Peyer's patch (tissue), 4 donors: ENCODE data around the gene CLMP. TPM values are rescaled to one million over a fixed set of nuclear protein-coding genes. Genes with fewer than 3 reads are reported as not detected.
"Not testable (repeated sequence)": the region's sequence is repeated elsewhere in the genome, so short reads cannot be mapped to it uniquely, and the experiment has no call there.

Experiments
- DNase-seq, 3 donors: peaks; one replicate each; pipeline ENCODE4 v3.0.0-alpha.2; 2017 to 2019
- H3K27ac ChIP-seq, 4 donors: fragments of 200-600 bp; sonication (generic); one replicate each; pipeline ENCODE4 v1.5.1; 2016 to 2019
- H3K27me3 ChIP-seq, 2 donors: fragments of 200-600 bp; sonication (generic); one replicate each; pipeline ENCODE4 v1.5.1; 2019
- H3K36me3 ChIP-seq, 3 donors: fragments of 200-600 bp; sonication (generic); one replicate each; pipeline ENCODE4 v1.5.1; 2016 to 2019
- H3K4me1 ChIP-seq, 4 donors: fragments of 200-600 bp; sonication (generic); one replicate each; pipeline ENCODE4 v1.5.1; 2016 to 2019
- H3K4me3 ChIP-seq, 4 donors: fragments of 200-600 bp; sonication (generic); 1 replicate in 3 of 4; 2 replicates in 1 of 4; pipeline ENCODE4 v1.5.1; 2016 to 2019; ENCODE audit warnings: mild to moderate bottlenecking in 1 of 4
- H3K9me3 ChIP-seq, 4 donors: fragments of 200-600 bp; sonication (generic); one replicate each; pipeline ENCODE4 v1.5.1; 2016 to 2019; ENCODE audit warnings: mild to moderate bottlenecking in 1 of 4
- CTCF ChIP-seq, 6 experiments: fragments of 450-650 bp in 4 of 6; fragments of 200-600 bp in 2 of 6; sonication (generic) in 1 of 6; IDR thresholded peaks; one replicate each; pipeline ENCODE4 v1.5.1; 2017 to 2019; ENCODE audit warnings: antibody characterized with exemption in 6 of 6, mild to moderate bottlenecking in 3 of 6, moderate library complexity in 1 of 6
- POLR2A ChIP-seq, 2 donors: fragments of 450-650 bp; IDR thresholded peaks; one replicate each; pipeline ENCODE4 v1.5.1; 2017; ENCODE audit warnings: antibody characterized with exemption in 2 of 2, mild to moderate bottlenecking in 2 of 2, moderate library complexity in 2 of 2
- total RNA-seq, 4 donors: library from RNA; depleted of rRNA; stranded (reverse); fragments of >200 nt; gene quantifications; one replicate each; pipeline ENCODE4 v1.1.0, GENCODE V29; 2016

CLMP gene
- total RNA-seq, 4 donors from 2014 or later = 8.4 to 48.7 (median 13.2) TPM

- Histone ChIP-seq H3K4me1 (no peaks in the 10 kb centered on the region), H3K4me3 (no peak overlapping the region), H3K36me3 (no peaks in the 10 kb centered on the region), H3K9me3 (peaks cover 0 to 6% (median 0%) of the 10 kb centered on the region in 4 donors), H3K27ac (no peak overlapping the region), H3K27me3 (no peaks in the 10 kb centered on the region)
- no peak for TF ChIP-seq POLR2A (IDR thresholded peaks at IDR 0.05)
- TF ChIP-seq CTCF (IDR thresholded peaks at IDR 0.05) = no peak
- no peak for DNase-seq
Observed at GRCh38 chr11:123152951-123153350, 42.1 kb downstream of the CLMP start.

GRCh38 chr11:123152346-123152745, 42.7 kb downstream of the CLMP start:
- H3K27me3 ChIP-seq, H3K4me1 ChIP-seq: not testable (repeated sequence)

GRCh38 chr11:123151796-123152195, 43.3 kb downstream of the CLMP start:
- H3K27me3 ChIP-seq = no peaks in the 10 kb centered on the region
- peaks cover 0 to 6% (median 0%) of the 10 kb centered on the region in 4 donors for H3K9me3 ChIP-seq
- H3K36me3 ChIP-seq = no peaks in the 10 kb centered on the region
- no peak overlapping the region for H3K27ac ChIP-seq
- no peak for DNase-seq
- H3K4me1 ChIP-seq = no peaks in the 10 kb centered on the region
- H3K4me3 ChIP-seq = no peak overlapping the region
- no peak for TF ChIP-seq CTCF (IDR thresholded peaks at IDR 0.05)
- no peak for TF ChIP-seq POLR2A (IDR thresholded peaks at IDR 0.05)

More at GRCh38 chr11:123152346-123152745, 42.7 kb downstream of the CLMP start:
- H3K4me3 ChIP-seq, DNase-seq, H3K9me3 ChIP-seq, H3K27ac ChIP-seq, H3K36me3 ChIP-seq: not testable (repeated sequence)

GRCh38 chr11:123151366-123151765, 43.7 kb downstream of the CLMP start:
- H3K27ac ChIP-seq = no peak overlapping the region
- H3K4me3 ChIP-seq = no peak overlapping the region
- H3K27me3 ChIP-seq = no peaks in the 10 kb centered on the region
- H3K4me1 ChIP-seq = no peaks in the 10 kb centered on the region
- H3K36me3 ChIP-seq = no peaks in the 10 kb centered on the region
- DNase-seq = no peak
- peaks cover 0 to 6% (median 0%) of the 10 kb centered on the region in 4 donors for H3K9me3 ChIP-seq
- TF ChIP-seq CTCF (IDR thresholded peaks at IDR 0.05) (no peak), POLR2A (IDR thresholded peaks at IDR 0.05) (no peak)

- Histone ChIP-seq H3K4me1 (peaks cover 0 to 1% (median 0%) of the 10 kb centered on the region in 4 donors), H3K4me3 (no peak overlapping the region), H3K27ac (no peak overlapping the region), H3K9me3 (peaks cover 0 to 2% (median 0%) of the 10 kb centered on the region in 4 donors), H3K36me3 (no peaks in the 10 kb centered on the region), H3K27me3 (no peaks in the 10 kb centered on the region)
- no peak for DNase-seq
- TF ChIP-seq CTCF (IDR thresholded peaks at IDR 0.05) (no peak), POLR2A (IDR thresholded peaks at IDR 0.05) (no peak)
Observed at GRCh38 chr11:123150882-123151281, 44.2 kb downstream of the CLMP start.

- Histone ChIP-seq H3K36me3 (no peaks in the 10 kb centered on the region), H3K4me1 (peaks cover 0 to 10% (median 0%) of the 10 kb centered on the region in 4 donors), H3K9me3 (no peaks in the 10 kb centered on the region), H3K27me3 (no peaks in the 10 kb centered on the region), H3K4me3 (no peak overlapping the region), H3K27ac (no peak overlapping the region)
- TF ChIP-seq POLR2A (IDR thresholded peaks at IDR 0.05) (no peak), CTCF (IDR thresholded peaks at IDR 0.05) (no peak)
- no peak for DNase-seq
Observed at GRCh38 chr11:123148965-123149364, 46.1 kb downstream of the CLMP start.
